ENCODE measurements around the gene ANK3.

The ANK3 gene

GRCh38 chr10:60389413-60390025 is at the start of gene ANK3:
ANK3 (minus strand) TSS chr10:60389875; CDS start chr10:60389538, 337 bp downstream.
- H3K4me1 Mint-ChIP-seq (ENCODE audit: low read depth) = no peaks in the 10 kb centered on the region
- intact Hi-C loops (cut with micrococcal nuclease) = no loop called here
- H3K27me3 Mint-ChIP-seq = peaks cover 2% of the 10 kb centered on the region
- no peaks in the 10 kb centered on the region for H3K9me3 Mint-ChIP-seq
- no peaks in the 10 kb centered on the region for H3K36me3 Mint-ChIP-seq (ENCODE audit: low read depth)
- H3K27ac Mint-ChIP-seq = no peak within 1 kb of the TSS
- H3K4me3 Mint-ChIP-seq = no peak within 1 kb of the TSS

- Mint-ChIP-seq H3K4me1 (ENCODE audit: low read depth) (no peaks in the 10 kb centered on the region), H3K27me3 (no peaks in the 10 kb centered on the region)
- intact Hi-C loops (cut with micrococcal nuclease) = loop anchor here (1.0 to 2.0 kb wide), 4 partner anchors 230 to 808 kb away; no protein-coding TSS in a partner anchor
Measured at GRCh38 chr10:60434418-60435046, 44.9 kb upstream of the ANK3 start.

GRCh38 chr10:60433684-60434083 is 44.0 kb upstream of the ANK3 start:
- H3K9me3 Mint-ChIP-seq = no peaks in the 10 kb centered on the region
- no peaks in the 10 kb centered on the region for H3K36me3 Mint-ChIP-seq (ENCODE audit: low read depth)
- H3K27ac Mint-ChIP-seq = no peak overlapping the region
- no peak overlapping the region for H3K4me3 Mint-ChIP-seq
- no peaks in the 10 kb centered on the region for H3K27me3 Mint-ChIP-seq
- H3K4me1 Mint-ChIP-seq (ENCODE audit: low read depth) = peaks cover 5% of the 10 kb centered on the region
- intact Hi-C loops (cut with micrococcal nuclease) = loop anchor here (1.0 to 2.0 kb wide), 4 partner anchors 229 to 807 kb away; no protein-coding TSS in a partner anchor

More at GRCh38 chr10:60434418-60435046, 44.9 kb upstream of the ANK3 start:
- no peak overlapping the region for H3K27ac Mint-ChIP-seq
- H3K36me3 Mint-ChIP-seq (ENCODE audit: low read depth) = no peaks in the 10 kb centered on the region
- no peak overlapping the region for H3K4me3 Mint-ChIP-seq
- H3K9me3 Mint-ChIP-seq = no peaks in the 10 kb centered on the region

GRCh38 chr10:60430836-60431597 is 41.3 kb upstream of the ANK3 start:
- intact Hi-C loops (cut with micrococcal nuclease) = no loop called here
- Mint-ChIP-seq H3K27me3 (no peaks in the 10 kb centered on the region), H3K9me3 (no peaks in the 10 kb centered on the region), H3K4me1 (ENCODE audit: low read depth) (peaks cover 9% of the 10 kb centered on the region), H3K4me3 (no peak overlapping the region), H3K27ac (no peak overlapping the region), H3K36me3 (ENCODE audit: low read depth) (no peaks in the 10 kb centered on the region)

GRCh38 chr10:60430017-60430416 is 40.3 kb upstream of the ANK3 start:
- no peaks in the 10 kb centered on the region for H3K36me3 Mint-ChIP-seq (ENCODE audit: low read depth)
- no peaks in the 10 kb centered on the region for H3K27me3 Mint-ChIP-seq
- H3K9me3 Mint-ChIP-seq = no peaks in the 10 kb centered on the region
- H3K4me3 Mint-ChIP-seq = no peak overlapping the region
- intact Hi-C loops (cut with micrococcal nuclease) = no loop called here
- no peak overlapping the region for H3K27ac Mint-ChIP-seq
- H3K4me1 Mint-ChIP-seq (ENCODE audit: low read depth) = peaks cover 11% of the 10 kb centered on the region

- Mint-ChIP-seq H3K4me1 (ENCODE audit: low read depth) (peaks cover 11% of the 10 kb centered on the region), H3K9me3 (no peaks in the 10 kb centered on the region), H3K4me3 (no peak overlapping the region), H3K36me3 (ENCODE audit: low read depth) (no peaks in the 10 kb centered on the region), H3K27me3 (no peaks in the 10 kb centered on the region), H3K27ac (no peak overlapping the region)
- intact Hi-C loops (cut with micrococcal nuclease) = no loop called here
Measured at GRCh38 chr10:60429084-60429849, 39.6 kb upstream of the ANK3 start.

- Mint-ChIP-seq H3K27ac (no peak overlapping the region), H3K4me1 (ENCODE audit: low read depth) (peaks cover 11% of the 10 kb centered on the region), H3K4me3 (no peak overlapping the region), H3K27me3 (no peaks in the 10 kb centered on the region), H3K36me3 (ENCODE audit: low read depth) (no peaks in the 10 kb centered on the region), H3K9me3 (no peaks in the 10 kb centered on the region)
- intact Hi-C loops (cut with micrococcal nuclease) = no loop called here
Measured at GRCh38 chr10:60428387-60428737, 38.7 kb upstream of the ANK3 start.

- Mint-ChIP-seq H3K36me3 (ENCODE audit: low read depth) (no peaks in the 10 kb centered on the region), H3K4me1 (ENCODE audit: low read depth) (peaks cover 11% of the 10 kb centered on the region), H3K27me3 (no peaks in the 10 kb centered on the region), H3K9me3 (no peaks in the 10 kb centered on the region), H3K27ac (no peak overlapping the region), H3K4me3 (no peak overlapping the region)
- intact Hi-C loops (cut with micrococcal nuclease) = no loop called here
Measured at GRCh38 chr10:60427709-60428386, 38.2 kb upstream of the ANK3 start.

- Mint-ChIP-seq H3K4me3 (no peak overlapping the region), H3K27me3 (no peaks in the 10 kb centered on the region), H3K36me3 (ENCODE audit: low read depth) (no peaks in the 10 kb centered on the region), H3K4me1 (ENCODE audit: low read depth) (peaks cover 11% of the 10 kb centered on the region), H3K27ac (no peak overlapping the region), H3K9me3 (no peaks in the 10 kb centered on the region)
- intact Hi-C loops (cut with micrococcal nuclease) = no loop called here
Measured at GRCh38 chr10:60427148-60427547, 37.5 kb upstream of the ANK3 start.

GRCh38 chr10:60426425-60426824 is 36.8 kb upstream of the ANK3 start:
- Mint-ChIP-seq H3K4me3 (no peak overlapping the region), H3K4me1 (ENCODE audit: low read depth) (peaks cover 11% of the 10 kb centered on the region), H3K27me3 (no peaks in the 10 kb centered on the region), H3K27ac (no peak overlapping the region), H3K36me3 (ENCODE audit: low read depth) (no peaks in the 10 kb centered on the region), H3K9me3 (no peaks in the 10 kb centered on the region)
- intact Hi-C loops (cut with micrococcal nuclease) = no loop called here

GRCh38 chr10:60425392-60426110 is 35.9 kb upstream of the ANK3 start:
- H3K4me3 Mint-ChIP-seq = no peak overlapping the region
- no peaks in the 10 kb centered on the region for H3K27me3 Mint-ChIP-seq
- H3K4me1 Mint-ChIP-seq (ENCODE audit: low read depth) = peaks cover 11% of the 10 kb centered on the region
- no peaks in the 10 kb centered on the region for H3K36me3 Mint-ChIP-seq (ENCODE audit: low read depth)
- no peak overlapping the region for H3K27ac Mint-ChIP-seq
- no peaks in the 10 kb centered on the region for H3K9me3 Mint-ChIP-seq
- intact Hi-C loops (cut with micrococcal nuclease) = no loop called here

- H3K4me1 Mint-ChIP-seq (ENCODE audit: low read depth) = peaks cover 11% of the 10 kb centered on the region
- no peaks in the 10 kb centered on the region for H3K27me3 Mint-ChIP-seq
- no peaks in the 10 kb centered on the region for H3K36me3 Mint-ChIP-seq (ENCODE audit: low read depth)
- intact Hi-C loops (cut with micrococcal nuclease) = no loop called here
- H3K4me3 Mint-ChIP-seq = no peak overlapping the region
- H3K9me3 Mint-ChIP-seq = no peaks in the 10 kb centered on the region
- no peak overlapping the region for H3K27ac Mint-ChIP-seq
Measured at GRCh38 chr10:60424971-60425370, 35.3 kb upstream of the ANK3 start.

- peaks cover 6% of the 10 kb centered on the region for H3K4me1 Mint-ChIP-seq (ENCODE audit: low read depth)
- no peak overlapping the region for H3K27ac Mint-ChIP-seq
- no peak overlapping the region for H3K4me3 Mint-ChIP-seq
- intact Hi-C loops (cut with micrococcal nuclease) = no loop called here
- H3K9me3 Mint-ChIP-seq = no peaks in the 10 kb centered on the region
- H3K27me3 Mint-ChIP-seq = no peaks in the 10 kb centered on the region
- no peaks in the 10 kb centered on the region for H3K36me3 Mint-ChIP-seq (ENCODE audit: low read depth)
Measured at GRCh38 chr10:60423920-60424319, 34.2 kb upstream of the ANK3 start.
